ENCODE measurements around the gene ZNF638. TPM values are rescaled to one million over a fixed set of nuclear protein-coding genes. Genes with fewer than 3 reads are reported as not detected.

Gene ZNF638
- total and polyA plus RNA-seq, 9 of the 15 experiments (the other 6 are each of a cell fraction or from before 2014, with no cell fraction given): 53.3 to 165 (median 98.8) TPM

DNA sequence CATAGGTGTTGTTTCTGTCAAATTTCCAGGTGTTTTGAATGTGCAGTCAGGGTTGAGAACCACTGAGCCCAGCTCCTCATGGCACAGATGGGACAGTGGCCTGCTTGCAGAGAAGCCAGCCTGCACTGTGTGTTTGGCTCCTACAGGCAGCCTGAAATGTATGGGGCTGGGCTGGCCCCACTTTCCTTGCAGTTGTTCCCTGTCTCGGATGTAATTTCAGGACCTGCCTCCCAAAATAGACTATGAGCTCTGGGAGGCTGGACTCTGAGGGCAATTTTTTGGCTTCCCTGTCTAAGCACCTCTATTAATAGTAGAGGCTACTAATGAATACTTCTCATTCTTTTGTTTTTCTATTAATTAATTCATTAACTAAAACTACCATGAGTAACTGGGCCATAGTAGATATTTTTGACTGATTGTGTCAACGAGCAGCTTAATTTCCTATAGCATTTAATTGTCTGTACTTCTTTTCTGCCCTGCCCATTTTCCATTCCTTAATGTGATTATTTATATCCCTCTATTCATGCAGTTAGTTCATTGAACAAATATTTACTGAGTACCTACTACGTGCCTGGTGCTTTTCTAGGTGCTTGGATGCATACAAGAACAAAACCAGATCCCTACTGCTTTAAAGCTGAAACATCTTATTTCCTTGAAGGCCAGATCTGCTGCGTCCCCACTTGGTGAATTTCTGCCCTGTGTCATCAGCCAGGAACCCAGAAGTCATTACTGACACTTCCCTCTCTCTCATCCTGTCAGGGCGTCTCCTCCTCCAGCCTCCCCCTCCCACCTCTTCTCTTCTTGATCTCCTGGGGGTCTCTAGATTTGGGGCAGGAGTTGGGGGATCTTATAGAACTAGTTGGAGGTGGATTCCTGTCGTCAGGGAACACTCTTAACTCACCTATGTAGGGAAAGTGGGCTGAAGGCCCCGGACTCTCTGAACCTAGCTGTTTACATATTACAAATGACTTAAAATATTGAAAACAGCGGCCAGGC, 138.1 kb downstream of the ZNF638 start (continued):
- TF ChIP-seq, protein P1, sequence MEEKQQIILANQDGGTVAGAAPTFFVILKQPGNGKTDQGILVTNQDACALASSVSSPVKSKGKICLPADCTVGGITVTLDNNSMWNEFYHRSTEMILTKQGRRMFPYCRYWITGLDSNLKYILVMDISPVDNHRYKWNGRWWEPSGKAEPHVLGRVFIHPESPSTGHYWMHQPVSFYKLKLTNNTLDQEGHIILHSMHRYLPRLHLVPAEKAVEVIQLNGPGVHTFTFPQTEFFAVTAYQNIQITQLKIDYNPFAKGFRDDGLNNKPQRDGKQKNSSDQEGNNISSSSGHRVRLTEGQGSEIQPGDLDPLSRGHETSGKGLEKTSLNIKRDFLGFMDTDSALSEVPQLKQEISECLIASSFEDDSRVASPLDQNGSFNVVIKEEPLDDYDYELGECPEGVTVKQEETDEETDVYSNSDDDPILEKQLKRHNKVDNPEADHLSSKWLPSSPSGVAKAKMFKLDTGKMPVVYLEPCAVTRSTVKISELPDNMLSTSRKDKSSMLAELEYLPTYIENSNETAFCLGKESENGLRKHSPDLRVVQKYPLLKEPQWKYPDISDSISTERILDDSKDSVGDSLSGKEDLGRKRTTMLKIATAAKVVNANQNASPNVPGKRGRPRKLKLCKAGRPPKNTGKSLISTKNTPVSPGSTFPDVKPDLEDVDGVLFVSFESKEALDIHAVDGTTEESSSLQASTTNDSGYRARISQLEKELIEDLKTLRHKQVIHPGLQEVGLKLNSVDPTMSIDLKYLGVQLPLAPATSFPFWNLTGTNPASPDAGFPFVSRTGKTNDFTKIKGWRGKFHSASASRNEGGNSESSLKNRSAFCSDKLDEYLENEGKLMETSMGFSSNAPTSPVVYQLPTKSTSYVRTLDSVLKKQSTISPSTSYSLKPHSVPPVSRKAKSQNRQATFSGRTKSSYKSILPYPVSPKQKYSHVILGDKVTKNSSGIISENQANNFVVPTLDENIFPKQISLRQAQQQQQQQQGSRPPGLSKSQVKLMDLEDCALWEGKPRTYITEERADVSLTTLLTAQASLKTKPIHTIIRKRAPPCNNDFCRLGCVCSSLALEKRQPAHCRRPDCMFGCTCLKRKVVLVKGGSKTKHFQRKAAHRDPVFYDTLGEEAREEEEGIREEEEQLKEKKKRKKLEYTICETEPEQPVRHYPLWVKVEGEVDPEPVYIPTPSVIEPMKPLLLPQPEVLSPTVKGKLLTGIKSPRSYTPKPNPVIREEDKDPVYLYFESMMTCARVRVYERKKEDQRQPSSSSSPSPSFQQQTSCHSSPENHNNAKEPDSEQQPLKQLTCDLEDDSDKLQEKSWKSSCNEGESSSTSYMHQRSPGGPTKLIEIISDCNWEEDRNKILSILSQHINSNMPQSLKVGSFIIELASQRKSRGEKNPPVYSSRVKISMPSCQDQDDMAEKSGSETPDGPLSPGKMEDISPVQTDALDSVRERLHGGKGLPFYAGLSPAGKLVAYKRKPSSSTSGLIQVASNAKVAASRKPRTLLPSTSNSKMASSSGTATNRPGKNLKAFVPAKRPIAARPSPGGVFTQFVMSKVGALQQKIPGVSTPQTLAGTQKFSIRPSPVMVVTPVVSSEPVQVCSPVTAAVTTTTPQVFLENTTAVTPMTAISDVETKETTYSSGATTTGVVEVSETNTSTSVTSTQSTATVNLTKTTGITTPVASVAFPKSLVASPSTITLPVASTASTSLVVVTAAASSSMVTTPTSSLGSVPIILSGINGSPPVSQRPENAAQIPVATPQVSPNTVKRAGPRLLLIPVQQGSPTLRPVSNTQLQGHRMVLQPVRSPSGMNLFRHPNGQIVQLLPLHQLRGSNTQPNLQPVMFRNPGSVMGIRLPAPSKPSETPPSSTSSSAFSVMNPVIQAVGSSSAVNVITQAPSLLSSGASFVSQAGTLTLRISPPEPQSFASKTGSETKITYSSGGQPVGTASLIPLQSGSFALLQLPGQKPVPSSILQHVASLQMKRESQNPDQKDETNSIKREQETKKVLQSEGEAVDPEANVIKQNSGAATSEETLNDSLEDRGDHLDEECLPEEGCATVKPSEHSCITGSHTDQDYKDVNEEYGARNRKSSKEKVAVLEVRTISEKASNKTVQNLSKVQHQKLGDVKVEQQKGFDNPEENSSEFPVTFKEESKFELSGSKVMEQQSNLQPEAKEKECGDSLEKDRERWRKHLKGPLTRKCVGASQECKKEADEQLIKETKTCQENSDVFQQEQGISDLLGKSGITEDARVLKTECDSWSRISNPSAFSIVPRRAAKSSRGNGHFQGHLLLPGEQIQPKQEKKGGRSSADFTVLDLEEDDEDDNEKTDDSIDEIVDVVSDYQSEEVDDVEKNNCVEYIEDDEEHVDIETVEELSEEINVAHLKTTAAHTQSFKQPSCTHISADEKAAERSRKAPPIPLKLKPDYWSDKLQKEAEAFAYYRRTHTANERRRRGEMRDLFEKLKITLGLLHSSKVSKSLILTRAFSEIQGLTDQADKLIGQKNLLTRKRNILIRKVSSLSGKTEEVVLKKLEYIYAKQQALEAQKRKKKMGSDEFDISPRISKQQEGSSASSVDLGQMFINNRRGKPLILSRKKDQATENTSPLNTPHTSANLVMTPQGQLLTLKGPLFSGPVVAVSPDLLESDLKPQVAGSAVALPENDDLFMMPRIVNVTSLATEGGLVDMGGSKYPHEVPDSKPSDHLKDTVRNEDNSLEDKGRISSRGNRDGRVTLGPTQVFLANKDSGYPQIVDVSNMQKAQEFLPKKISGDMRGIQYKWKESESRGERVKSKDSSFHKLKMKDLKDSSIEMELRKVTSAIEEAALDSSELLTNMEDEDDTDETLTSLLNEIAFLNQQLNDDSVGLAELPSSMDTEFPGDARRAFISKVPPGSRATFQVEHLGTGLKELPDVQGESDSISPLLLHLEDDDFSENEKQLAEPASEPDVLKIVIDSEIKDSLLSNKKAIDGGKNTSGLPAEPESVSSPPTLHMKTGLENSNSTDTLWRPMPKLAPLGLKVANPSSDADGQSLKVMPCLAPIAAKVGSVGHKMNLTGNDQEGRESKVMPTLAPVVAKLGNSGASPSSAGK (IDR thresholded peaks at IDR 0.05): no peak
- TF ChIP-seq, protein P2, sequence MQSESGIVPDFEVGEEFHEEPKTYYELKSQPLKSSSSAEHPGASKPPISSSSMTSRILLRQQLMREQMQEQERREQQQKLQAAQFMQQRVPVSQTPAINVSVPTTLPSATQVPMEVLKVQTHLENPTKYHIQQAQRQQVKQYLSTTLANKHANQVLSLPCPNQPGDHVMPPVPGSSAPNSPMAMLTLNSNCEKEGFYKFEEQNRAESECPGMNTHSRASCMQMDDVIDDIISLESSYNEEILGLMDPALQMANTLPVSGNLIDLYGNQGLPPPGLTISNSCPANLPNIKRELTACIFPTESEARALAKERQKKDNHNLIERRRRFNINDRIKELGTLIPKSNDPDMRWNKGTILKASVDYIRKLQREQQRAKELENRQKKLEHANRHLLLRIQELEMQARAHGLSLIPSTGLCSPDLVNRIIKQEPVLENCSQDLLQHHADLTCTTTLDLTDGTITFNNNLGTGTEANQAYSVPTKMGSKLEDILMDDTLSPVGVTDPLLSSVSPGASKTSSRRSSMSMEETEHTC (IDR thresholded peaks at IDR 0.05): no peak
- TF ChIP-seq CEBPG (CRISPR knock-in tag; IDR thresholded peaks at IDR 0.05) (peak; percentile 80), CEBPG (tag; conservative IDR thresholded peaks at IDR 0.05 in 1 of 2, IDR thresholded peaks at IDR 0.05 in 1 of 2) (peak; percentile 25 to 88; a peak in 3 of 4 replicates), ZBTB1 (CRISPR knock-in tag; IDR thresholded peaks at IDR 0.05; ENCODE audit: borderline replicate concordance, low read depth) (no peak), PURB (CRISPR knock-in tag; IDR thresholded peaks at IDR 0.05; ENCODE audit: low read depth) (no peak), SNRNP70 (optimal IDR thresholded peaks at IDR 0.05; ENCODE audit: low read depth, low read length) (no peak), ZNF165 (CRISPR knock-in tag; IDR thresholded peaks at IDR 0.05; ENCODE audit: borderline replicate concordance) (no peak), HNRNPLL (IDR thresholded peaks at IDR 0.05; ENCODE audit: low read depth, low read length, poor library complexity, severe bottlenecking) (no peak), CSDE1 (IDR thresholded peaks at IDR 0.05) (no peak), GTF2F1 (IDR thresholded peaks at IDR 0.05; ENCODE audit: low read depth, low read length) (no peak), NONO (IDR thresholded peaks at IDR 0.05; ENCODE audit: low read depth in 2 of 2, low read length in 1 of 2) (no peak), ZNF174 (CRISPR knock-in tag; IDR thresholded peaks at IDR 0.05) (no peak), GTF2A2 (tag; IDR thresholded peaks at IDR 0.05) (0 out of 2 replicates have a peak, but pooled peaks have one; percentile 52)

Measured in K562 (cell line).